Gastrocnemius medialis (tissue), 4 donors: Measurements from ENCODE around the gene LRRC4. TPM values are rescaled to one million over a fixed set of nuclear protein-coding genes. Genes with fewer than 3 reads are reported as not detected.

Experiments
- ATAC-seq, 2 donors: fragments of 150-250 bp; one replicate each; pipeline ENCODE4 v1.9.1; 2016
- DNase-seq, 2 donors: peaks; one replicate each; pipeline ENCODE4 v3.0.0-alpha.2; 2019
- H3K27ac ChIP-seq, 4 donors: fragments of 200-600 bp; sonication (generic); 1 replicate in 1 of 4; 2 replicates in 3 of 4; pipeline ENCODE4 v1.5.1; 2016 to 2018; ENCODE audit warnings: mild to moderate bottlenecking in 2 of 4, moderate library complexity in 1 of 4
- H3K27me3 ChIP-seq, 3 donors: fragments of 200-600 bp; sonication (generic) in 2 of 3; 1 replicate in 1 of 3; 2 replicates in 2 of 3; pipeline versions ENCODE4 v1.5.1 to v1.6.0; 2016 to 2019; ENCODE audit warnings: mild to moderate bottlenecking in 1 of 3, moderate library complexity in 1 of 3
- H3K36me3 ChIP-seq, 2 donors: fragments of 200-600 bp; sonication (generic) in 1 of 2; one replicate each; pipeline ENCODE4 v1.5.1; 2017 to 2018
- H3K4me1 ChIP-seq, 2 donors: fragments of 200-600 bp; sonication (generic) in 1 of 2; one replicate each; pipeline ENCODE4 v1.5.1; 2016 to 2017; ENCODE audit warnings: mild to moderate bottlenecking in 2 of 2
- H3K4me3 ChIP-seq, 4 donors: fragments of 200-600 bp; sonication (generic) in 3 of 4; 1 replicate in 1 of 4; 2 replicates in 3 of 4; pipeline ENCODE4 v1.5.1; 2016 to 2019; ENCODE audit warnings: mild to moderate bottlenecking in 2 of 4
- H3K9me3 ChIP-seq, 3 donors: fragments of 200-600 bp; sonication (generic) in 2 of 3; 1 replicate in 1 of 3; 2 replicates in 2 of 3; pipeline ENCODE4 v1.5.1; 2016 to 2019
- POLR2A ChIP-seq, 2 donors: fragments of 450-650 bp; IDR thresholded peaks; one replicate each; pipeline ENCODE4 v1.6.1; 2017; ENCODE audit warnings: antibody characterized with exemption in 2 of 2, mild to moderate bottlenecking in 2 of 2, moderate library complexity in 2 of 2
- in situ Hi-C, 4 donors: fragments of 200-750 bp; cut with MboI; loops; one replicate each; pipeline versions ENCODE4 v1.15.0 to v1.8.0; 2017; ENCODE audit warnings: low sequenced_read_pairs in 4 of 4
- intact Hi-C: fragments of 100-400 bp; cut with DNase I; formaldehyde crosslinking; loops from one replicate; pipeline ENCODE4 v1.15.1; 2023; ENCODE audit warnings: low total_unique reads
- total RNA-seq, 4 donors: library from RNA; depleted of rRNA; stranded (reverse); fragments of >200 nt; gene quantifications; one replicate each; pipeline versions ENCODE4 v1.1.0 to v1.2.3, GENCODE V29; 2016
- TF ChIP-seq, protein P1 (sequence below), 5 experiments: fragments of 450-650 bp in 3 of 5; fragments of 200-600 bp in 2 of 5; sonication (generic) in 2 of 5; IDR thresholded peaks in 4 of 5; conservative IDR thresholded peaks in 1 of 5; 1 replicate in 4 of 5; 2 replicates in 1 of 5; pipeline ENCODE4 v1.5.1; 2016 to 2019; ENCODE audit warnings: antibody characterized with exemption in 5 of 5, mild to moderate bottlenecking in 3 of 5, moderate library complexity in 3 of 5

LRRC4 gene, protein sequence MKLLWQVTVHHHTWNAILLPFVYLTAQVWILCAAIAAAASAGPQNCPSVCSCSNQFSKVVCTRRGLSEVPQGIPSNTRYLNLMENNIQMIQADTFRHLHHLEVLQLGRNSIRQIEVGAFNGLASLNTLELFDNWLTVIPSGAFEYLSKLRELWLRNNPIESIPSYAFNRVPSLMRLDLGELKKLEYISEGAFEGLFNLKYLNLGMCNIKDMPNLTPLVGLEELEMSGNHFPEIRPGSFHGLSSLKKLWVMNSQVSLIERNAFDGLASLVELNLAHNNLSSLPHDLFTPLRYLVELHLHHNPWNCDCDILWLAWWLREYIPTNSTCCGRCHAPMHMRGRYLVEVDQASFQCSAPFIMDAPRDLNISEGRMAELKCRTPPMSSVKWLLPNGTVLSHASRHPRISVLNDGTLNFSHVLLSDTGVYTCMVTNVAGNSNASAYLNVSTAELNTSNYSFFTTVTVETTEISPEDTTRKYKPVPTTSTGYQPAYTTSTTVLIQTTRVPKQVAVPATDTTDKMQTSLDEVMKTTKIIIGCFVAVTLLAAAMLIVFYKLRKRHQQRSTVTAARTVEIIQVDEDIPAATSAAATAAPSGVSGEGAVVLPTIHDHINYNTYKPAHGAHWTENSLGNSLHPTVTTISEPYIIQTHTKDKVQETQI
- 1 to 10 TPM in 1 of 4 donors, under 1 TPM in 3; 0.29 to 4.3 (median 0.96) TPM for total RNA-seq

DNA sequence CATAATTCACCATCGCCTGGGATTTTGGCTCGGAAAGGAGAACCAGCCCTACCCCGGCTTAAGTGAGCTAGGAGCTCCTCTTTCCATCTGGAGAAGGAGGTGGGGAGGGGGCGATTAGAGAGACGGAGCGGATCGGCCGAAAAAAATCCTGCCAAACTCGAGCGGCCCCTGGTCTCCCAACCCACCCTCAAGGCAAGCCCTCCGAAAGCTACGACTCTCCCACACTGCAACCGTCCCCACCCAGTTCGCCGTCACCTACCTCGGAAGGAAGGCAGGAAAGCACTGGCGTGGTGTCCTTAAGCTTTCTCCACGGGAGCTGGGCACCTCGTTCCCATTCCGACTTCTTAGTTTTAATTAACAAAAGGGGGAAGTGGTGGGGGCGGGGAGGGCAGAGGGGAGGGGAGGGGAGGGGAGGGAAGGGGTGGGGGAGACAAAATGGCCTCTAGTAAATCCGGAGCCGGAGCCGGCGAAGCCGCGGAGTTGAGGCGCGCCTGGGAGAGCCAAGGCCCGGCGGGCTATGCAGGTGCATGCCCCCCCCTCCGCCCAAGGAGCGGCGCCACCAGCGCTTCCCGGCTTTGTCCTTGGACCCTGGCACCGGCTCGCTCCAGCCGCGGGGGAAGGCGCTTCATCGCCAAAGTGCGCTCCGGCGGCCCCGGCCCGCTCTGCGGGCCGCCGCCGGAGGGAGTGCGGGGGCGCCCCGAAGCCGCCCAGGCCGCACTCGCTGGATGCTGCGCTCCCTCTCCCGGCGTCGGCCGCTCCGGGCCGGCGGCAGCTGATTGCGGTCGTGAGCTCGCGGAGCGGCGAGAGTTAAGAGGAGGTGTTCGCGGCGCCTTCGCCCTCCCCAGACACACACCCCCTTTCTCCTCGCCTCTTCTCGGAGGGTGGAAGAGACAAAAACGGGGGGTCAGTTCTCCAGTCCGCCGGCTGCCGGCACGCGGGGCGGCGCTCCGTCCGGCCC is at the start of gene LRRC4:
Gene LRRC4, minus strand, starts transcription at position 784 of the 958 bp plus-strand sequence. CDS start 797 bp downstream, outside the sequence.
- H3K4me1 ChIP-seq = peaks cover 8 to 12% of the 10 kb centered on the region in 2 donors
- in situ Hi-C loops (no loop called here), intact Hi-C loops (loop anchor here (5.0 to 10.0 kb wide), 3 partner anchors 174 to 444 kb away; partner anchors contain the start of genes ARF5 and GCC1)
- no peak within 1 kb of the TSS for H3K27ac ChIP-seq
- peaks cover 0 to 3% (median 0%) of the 10 kb centered on the region in 3 donors for H3K27me3 ChIP-seq
- TF ChIP-seq POLR2A (IDR thresholded peaks at IDR 0.05) = no peak
- TF ChIP-seq, protein P1, sequence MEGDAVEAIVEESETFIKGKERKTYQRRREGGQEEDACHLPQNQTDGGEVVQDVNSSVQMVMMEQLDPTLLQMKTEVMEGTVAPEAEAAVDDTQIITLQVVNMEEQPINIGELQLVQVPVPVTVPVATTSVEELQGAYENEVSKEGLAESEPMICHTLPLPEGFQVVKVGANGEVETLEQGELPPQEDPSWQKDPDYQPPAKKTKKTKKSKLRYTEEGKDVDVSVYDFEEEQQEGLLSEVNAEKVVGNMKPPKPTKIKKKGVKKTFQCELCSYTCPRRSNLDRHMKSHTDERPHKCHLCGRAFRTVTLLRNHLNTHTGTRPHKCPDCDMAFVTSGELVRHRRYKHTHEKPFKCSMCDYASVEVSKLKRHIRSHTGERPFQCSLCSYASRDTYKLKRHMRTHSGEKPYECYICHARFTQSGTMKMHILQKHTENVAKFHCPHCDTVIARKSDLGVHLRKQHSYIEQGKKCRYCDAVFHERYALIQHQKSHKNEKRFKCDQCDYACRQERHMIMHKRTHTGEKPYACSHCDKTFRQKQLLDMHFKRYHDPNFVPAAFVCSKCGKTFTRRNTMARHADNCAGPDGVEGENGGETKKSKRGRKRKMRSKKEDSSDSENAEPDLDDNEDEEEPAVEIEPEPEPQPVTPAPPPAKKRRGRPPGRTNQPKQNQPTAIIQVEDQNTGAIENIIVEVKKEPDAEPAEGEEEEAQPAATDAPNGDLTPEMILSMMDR (IDR thresholded peaks at IDR 0.05 in 4 of 5, conservative IDR thresholded peaks at IDR 0.05 in 1 of 5) = peak in 1 of 5 experiments; percentile 20
- DNase-seq (no peak), ATAC-seq (peak; percentile 31 to 34)
- peak within 1 kb of the TSS; percentile 45 to 70 (median 60) for H3K4me3 ChIP-seq
- H3K36me3 ChIP-seq = no peaks in the 10 kb centered on the region
- no peaks in the 10 kb centered on the region for H3K9me3 ChIP-seq

DNA sequence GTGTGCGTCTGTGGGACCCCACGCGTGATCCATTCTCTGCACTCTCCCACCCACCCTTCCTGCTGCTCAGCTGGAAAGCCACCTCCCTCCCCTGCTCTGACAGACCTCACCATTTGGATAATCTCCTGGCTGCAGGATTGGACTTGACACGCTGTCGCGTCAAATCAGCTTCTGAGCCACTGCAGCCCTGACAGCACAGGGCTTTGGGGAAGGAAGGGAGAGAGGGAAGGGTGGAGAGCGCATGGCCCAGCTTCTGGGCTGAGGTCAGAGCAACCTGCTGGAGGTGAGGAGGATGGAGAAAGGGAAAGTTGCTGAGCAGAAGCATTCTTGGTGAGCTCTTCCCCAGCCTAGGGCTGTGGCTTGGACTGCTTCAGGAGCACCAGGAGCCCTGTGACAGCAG is 48.9 kb upstream of the LRRC4 start:
- Histone ChIP-seq H3K4me1 (no peaks in the 10 kb centered on the region), H3K36me3 (peaks cover 0 to 17% of the 10 kb centered on the region in 2 donors), H3K27ac (no peak overlapping the region), H3K9me3 (no peaks in the 10 kb centered on the region), H3K4me3 (no peak overlapping the region), H3K27me3 (no peaks in the 10 kb centered on the region)
- intact Hi-C loops (loop anchor here (5.0 kb wide), 1 partner anchor 128 kb away; no protein-coding TSS in a partner anchor), in situ Hi-C loops (no loop called here)
- ATAC-seq (no peak), DNase-seq (no peak)
- TF ChIP-seq POLR2A (IDR thresholded peaks at IDR 0.05) = no peak
- TF ChIP-seq, protein P1 (IDR thresholded peaks at IDR 0.05 in 4 of 5, conservative IDR thresholded peaks at IDR 0.05 in 1 of 5) = no peak

DNA sequence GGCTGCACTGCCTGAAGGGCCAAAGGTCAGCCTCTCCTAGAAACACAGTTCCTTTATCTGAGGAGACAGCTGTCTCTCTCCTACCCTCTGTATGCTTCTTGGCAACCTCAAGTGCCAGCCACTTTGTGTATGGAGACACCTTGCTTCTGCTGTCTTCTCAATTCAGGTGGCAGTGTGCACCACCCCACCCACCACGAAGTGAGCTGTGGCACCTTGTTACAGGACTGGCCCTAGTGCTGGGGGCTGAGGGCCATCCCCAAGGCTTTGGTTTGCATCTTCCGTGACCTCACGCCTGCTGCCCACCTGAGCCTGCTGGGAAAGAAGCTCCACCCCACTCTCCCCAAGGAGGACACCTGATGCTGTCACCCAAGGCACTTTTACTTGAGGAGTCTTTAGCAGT is 47.1 kb upstream of the LRRC4 start:
- Histone ChIP-seq H3K9me3 (no peaks in the 10 kb centered on the region), H3K36me3 (peaks cover 0 to 13% of the 10 kb centered on the region in 2 donors), H3K4me3 (no peak overlapping the region), H3K4me1 (no peaks in the 10 kb centered on the region), H3K27me3 (no peaks in the 10 kb centered on the region), H3K27ac (no peak overlapping the region)
- in situ Hi-C loops (no loop called here), intact Hi-C loops (no loop called here)
- TF ChIP-seq, protein P1 (IDR thresholded peaks at IDR 0.05 in 4 of 5, conservative IDR thresholded peaks at IDR 0.05 in 1 of 5) = no peak
- no peak for TF ChIP-seq POLR2A (IDR thresholded peaks at IDR 0.05)
- no peak for ATAC-seq
- no peak for DNase-seq

DNA sequence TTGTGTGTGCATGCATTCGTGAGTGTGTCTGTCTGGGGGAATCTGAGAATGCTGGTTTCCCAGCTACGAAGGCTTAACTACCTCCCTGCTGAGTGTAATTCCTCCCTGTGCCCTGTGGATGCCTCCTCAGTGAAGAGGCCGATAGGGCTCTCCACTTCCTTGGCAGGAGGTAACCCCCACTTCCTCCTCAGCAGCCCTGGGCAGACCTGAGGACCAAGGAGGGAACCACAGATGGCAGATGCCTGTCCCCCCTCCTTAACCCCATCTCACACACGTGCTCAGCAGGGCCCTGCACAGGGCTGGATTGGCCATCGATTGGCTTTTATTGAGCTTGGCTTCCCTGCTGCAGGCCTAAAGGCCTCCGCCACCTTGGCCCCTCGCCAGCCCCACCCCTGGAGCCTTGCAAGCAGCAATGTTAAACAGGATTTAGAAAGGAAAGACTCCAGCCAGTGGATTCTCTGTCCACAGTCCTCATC is 45.6 kb upstream of the LRRC4 start:
- intact Hi-C loops = no loop called here
- Histone ChIP-seq H3K4me3 (no peak overlapping the region), H3K4me1 (no peaks in the 10 kb centered on the region), H3K9me3 (no peaks in the 10 kb centered on the region), H3K27ac (no peak overlapping the region), H3K36me3 (peaks cover 0 to 12% of the 10 kb centered on the region in 2 donors), H3K27me3 (no peaks in the 10 kb centered on the region)
- DNase-seq (no peak), ATAC-seq (no peak)
- TF ChIP-seq, protein P1 (IDR thresholded peaks at IDR 0.05 in 4 of 5, conservative IDR thresholded peaks at IDR 0.05 in 1 of 5) = no peak
- no peak for TF ChIP-seq POLR2A (IDR thresholded peaks at IDR 0.05)
- in situ Hi-C loops = no loop called here
